ENCODE measurements around the gene NEIL3.
A peak's percentile ranks its signal among the peaks of the same experiment; 100 is the strongest.

Gene NEIL3

GRCh38 chr4:177309522-177310371 is at the start of gene NEIL3:
NEIL3 (plus strand) TSS chr4:177309874; CDS start chr4:177309954, 80 bp downstream.
- DNase-seq (ENCODE audit: extremely low spot score, insufficient read length, low read depth): peak; percentile 79
- FAIRE-seq: peak; percentile 95

- DNase-seq (ENCODE audit: extremely low spot score, insufficient read length, low read depth) (no peak), FAIRE-seq (no peak)
These were observed 45.9 kb upstream of the NEIL3 start for GRCh38 chr4:177263818-177264217.

- FAIRE-seq: no peak
- DNase-seq (ENCODE audit: extremely low spot score, insufficient read length, low read depth): no peak
These were observed 44.8 kb upstream of the NEIL3 start for GRCh38 chr4:177264788-177265422.

GRCh38 chr4:177265729-177266128 is 43.9 kb upstream of the NEIL3 start:
- no peak for DNase-seq (ENCODE audit: extremely low spot score, insufficient read length, low read depth)
- no peak for FAIRE-seq

- FAIRE-seq (no peak), DNase-seq (ENCODE audit: extremely low spot score, insufficient read length, low read depth) (no peak)
These were observed 43.2 kb upstream of the NEIL3 start for GRCh38 chr4:177266506-177266905.

- DNase-seq (ENCODE audit: extremely low spot score, insufficient read length, low read depth) (no peak), FAIRE-seq (no peak)
These were observed 41.8 kb upstream of the NEIL3 start for GRCh38 chr4:177267911-177268310.

GRCh38 chr4:177271091-177271490 is 38.6 kb upstream of the NEIL3 start:
- no peak for FAIRE-seq
- DNase-seq (ENCODE audit: extremely low spot score, insufficient read length, low read depth): no peak

GRCh38 chr4:177271915-177272766 is 37.5 kb upstream of the NEIL3 start:
- no peak for DNase-seq (ENCODE audit: extremely low spot score, insufficient read length, low read depth)
- FAIRE-seq: no peak

- FAIRE-seq: no peak
- DNase-seq (ENCODE audit: extremely low spot score, insufficient read length, low read depth): no peak
These were observed 33.7 kb upstream of the NEIL3 start for GRCh38 chr4:177275999-177276398.

GRCh38 chr4:177281351-177281909 is 28.2 kb upstream of the NEIL3 start:
- DNase-seq (ENCODE audit: extremely low spot score, insufficient read length, low read depth) (no peak), FAIRE-seq (no peak)

- FAIRE-seq (no peak), DNase-seq (ENCODE audit: extremely low spot score, insufficient read length, low read depth) (no peak)
These were observed 27.3 kb upstream of the NEIL3 start for GRCh38 chr4:177282284-177282835.

GRCh38 chr4:177283167-177283566 is 26.5 kb upstream of the NEIL3 start:
- no peak for DNase-seq (ENCODE audit: extremely low spot score, insufficient read length, low read depth)
- FAIRE-seq: no peak

- no peak for DNase-seq (ENCODE audit: extremely low spot score, insufficient read length, low read depth)
- no peak for FAIRE-seq
These were observed 23.7 kb upstream of the NEIL3 start for GRCh38 chr4:177285953-177286352.

- DNase-seq (ENCODE audit: extremely low spot score, insufficient read length, low read depth) (no peak), FAIRE-seq (no peak)
These were observed 22.4 kb upstream of the NEIL3 start for GRCh38 chr4:177287255-177287654.

- FAIRE-seq (no peak), DNase-seq (ENCODE audit: extremely low spot score, insufficient read length, low read depth) (no peak)
These were observed 21.3 kb upstream of the NEIL3 start for GRCh38 chr4:177288335-177288734.

- no peak for DNase-seq (ENCODE audit: extremely low spot score, insufficient read length, low read depth)
- FAIRE-seq: no peak
These were observed 18.9 kb upstream of the NEIL3 start for GRCh38 chr4:177290780-177291179.

- no peak for DNase-seq (ENCODE audit: extremely low spot score, insufficient read length, low read depth)
- no peak for FAIRE-seq
These were observed 17.5 kb upstream of the NEIL3 start for GRCh38 chr4:177292171-177292570.

GRCh38 chr4:177293208-177294033 is 16.3 kb upstream of the NEIL3 start:
- no peak for FAIRE-seq
- no peak for DNase-seq (ENCODE audit: extremely low spot score, insufficient read length, low read depth)

- no peak for DNase-seq (ENCODE audit: extremely low spot score, insufficient read length, low read depth)
- FAIRE-seq: no peak
These were observed 11.8 kb upstream of the NEIL3 start for GRCh38 chr4:177297785-177298391.

Data from GM18507 (cell line).